ENCODE data around the gene AHNAK2.
A peak's percentile ranks its signal among the peaks of the same experiment; 100 is the strongest.

The AHNAK2 gene

GRCh38 chr14:104975481-104976197 is 2.5 kb downstream of the AHNAK2 start:
- DNase-seq (ENCODE audit: low read depth) = no peak
- no peak overlapping the region for H3K4me3 ChIP-seq (ENCODE audit: low read depth, low read length)

GRCh38 chr14:104974665-104975390 is 3.3 kb downstream of the AHNAK2 start:
- no peak overlapping the region for H3K4me3 ChIP-seq (ENCODE audit: low read depth, low read length)
- no peak for DNase-seq (ENCODE audit: low read depth)

- no peak for DNase-seq (ENCODE audit: low read depth)
- H3K4me3 ChIP-seq (ENCODE audit: low read depth, low read length) = no peak overlapping the region
These were observed 4.0 kb downstream of the AHNAK2 start for GRCh38 chr14:104974146-104974541.

GRCh38 chr14:104973385-104974145 is 4.6 kb downstream of the AHNAK2 start:
- DNase-seq (ENCODE audit: low read depth) = peak; percentile 79
- H3K4me3 ChIP-seq (ENCODE audit: low read depth, low read length) = no peak overlapping the region

- DNase-seq (ENCODE audit: low read depth) = no peak
- H3K4me3 ChIP-seq (ENCODE audit: low read depth, low read length) = no peak overlapping the region
These were observed 5.1 kb downstream of the AHNAK2 start for GRCh38 chr14:104973135-104973384.

- H3K4me3 ChIP-seq (ENCODE audit: low read depth, low read length) = no peak overlapping the region
- no peak for DNase-seq (ENCODE audit: low read depth)
These were observed 5.7 kb downstream of the AHNAK2 start for GRCh38 chr14:104972301-104973134.

GRCh38 chr14:104971447-104972240 is 6.5 kb downstream of the AHNAK2 start:
- H3K4me3 ChIP-seq (ENCODE audit: low read depth, low read length) = no peak overlapping the region
- DNase-seq (ENCODE audit: low read depth) = no peak

- H3K4me3 ChIP-seq (ENCODE audit: low read depth, low read length) = peak overlapping the region; percentile 47
- peak; percentile 64 for DNase-seq (ENCODE audit: low read depth)
These were observed 7.7 kb downstream of the AHNAK2 start for GRCh38 chr14:104970231-104971068.

- peak overlapping the region; percentile 47 for H3K4me3 ChIP-seq (ENCODE audit: low read depth, low read length)
- no peak for DNase-seq (ENCODE audit: low read depth)
These were observed 8.4 kb downstream of the AHNAK2 start for GRCh38 chr14:104969741-104970230.

- H3K4me3 ChIP-seq (ENCODE audit: low read depth, low read length) = peak overlapping the region; percentile 31
- DNase-seq (ENCODE audit: low read depth) = no peak
These were observed 9.4 kb downstream of the AHNAK2 start for GRCh38 chr14:104968541-104969401.

GRCh38 chr14:104968153-104968527 is 10.0 kb downstream of the AHNAK2 start:
- H3K4me3 ChIP-seq (ENCODE audit: low read depth, low read length) = peak overlapping the region; percentile 31
- no peak for DNase-seq (ENCODE audit: low read depth)

GRCh38 chr14:104967386-104968152 is 10.6 kb downstream of the AHNAK2 start:
- DNase-seq (ENCODE audit: low read depth) = no peak
- peak overlapping the region; percentile 31 for H3K4me3 ChIP-seq (ENCODE audit: low read depth, low read length)

- no peak for DNase-seq (ENCODE audit: low read depth)
- no peak overlapping the region for H3K4me3 ChIP-seq (ENCODE audit: low read depth, low read length)
These were observed 11.2 kb downstream of the AHNAK2 start for GRCh38 chr14:104966981-104967385.

- no peak for DNase-seq (ENCODE audit: low read depth)
- H3K4me3 ChIP-seq (ENCODE audit: low read depth, low read length) = no peak overlapping the region
These were observed 11.8 kb downstream of the AHNAK2 start for GRCh38 chr14:104966261-104966865.

- H3K4me3 ChIP-seq (ENCODE audit: low read depth, low read length) = no peak overlapping the region
- no peak for DNase-seq (ENCODE audit: low read depth)
These were observed 12.5 kb downstream of the AHNAK2 start for GRCh38 chr14:104965561-104966231.

- H3K4me3 ChIP-seq (ENCODE audit: low read depth, low read length) = no peak overlapping the region
- DNase-seq (ENCODE audit: low read depth) = no peak
These were observed 13.6 kb downstream of the AHNAK2 start for GRCh38 chr14:104964546-104964945.
